Endothelial cell of umbilical vein (primary cell): Measurements from ENCODE around the gene TSTD2. TPM values are rescaled to one million over a fixed set of nuclear protein-coding genes. Genes with fewer than 3 reads are reported as not detected.

Experiments used
- BruUV-seq: library from RNA; stranded (reverse); fragments of 400-500 nt; replicated peaks from 2 replicates; lab custom pipeline; 2021; lab: Mats Ljungman, UMichigan
- CTCF ChIA-PET: fragments of 300-600, 350-600 bp; sonication (Branson Sonifier 250); formaldehyde crosslinking; loops from one replicate; lab custom pipeline; 2021; ENCODE audit warnings: antibody characterized with exemption, inconsistent platforms; lab: Charles Lee
- POLR2A ChIA-PET: fragments of 300-600, 350-600 bp; sonication (Branson Sonifier 250); formaldehyde crosslinking; loops from one replicate; lab custom pipeline; 2021; ENCODE audit warnings: antibody characterized with exemption, inconsistent platforms; lab: Charles Lee
- DNase-seq: peaks from one replicate; pipeline ENCODE4 v3.0.0-alpha.2; 2011; ENCODE audit warnings: low read depth, low spot score
- FAIRE-seq: peaks from 2 replicates; lab custom pipeline; 2011; peaks lifted over from hg19 to GRCh38; lab: Jason Lieb, UNC
- H2AFZ ChIP-seq: 2 replicates; pipeline ENCODE4 v1.6.0; 2012; ENCODE audit warnings: low read depth, low read length, control low read depth, inconsistent platforms
- H3K27ac ChIP-seq: 2 replicates; pipeline ENCODE4 v1.5.1; 2011; ENCODE audit warnings: low read depth, mild to moderate bottlenecking, control low read depth, low read length, moderate library complexity; ENCODE audit not compliant: insufficient read depth
- H3K27me3 ChIP-seq, 2 experiments: 2 replicates each; pipeline versions ENCODE4 v1.6.0 to v1.6.1; 2011; ENCODE audit warnings: low read length in 2 of 2, mixed read lengths in 1 of 2; ENCODE audit not compliant: control insufficient read depth in 2 of 2, insufficient read depth in 2 of 2
- H3K36me3 ChIP-seq, 2 experiments: 2 replicates in 1 of 2; 3 replicates in 1 of 2; pipeline ENCODE4 v1.5.1; 2011; ENCODE audit warnings: low read length in 2 of 2, mild to moderate bottlenecking in 1 of 2, moderate library complexity in 1 of 2; ENCODE audit not compliant: control insufficient read depth in 2 of 2, insufficient read depth in 2 of 2; ENCODE audit errors: extremely low read depth in 1 of 2
- H3K4me1 ChIP-seq: 3 replicates; pipeline ENCODE4 v1.5.1; 2011; ENCODE audit warnings: mild to moderate bottlenecking, low read length; ENCODE audit not compliant: control insufficient read depth, insufficient read depth; ENCODE audit errors: extremely low read depth
- H3K4me2 ChIP-seq: 2 replicates; pipeline ENCODE4 v1.6.1; 2011; ENCODE audit warnings: low read length, control low read depth, mixed read lengths; ENCODE audit not compliant: insufficient read depth
- H3K4me3 ChIP-seq, 3 experiments: fragments of 200-600 bp in 1 of 3; sonication (generic), shearing (Covaris generic) in 1 of 3; replicated peaks in 1 of 3; 2 replicates each; pipeline ENCODE4 v1.5.1; 2011 to 2016; ENCODE audit warnings: control low read depth in 3 of 3, low read length in 3 of 3, mild to moderate bottlenecking in 2 of 3, inconsistent platforms in 1 of 3, low read depth in 1 of 3, moderate library complexity in 1 of 3; ENCODE audit not compliant: insufficient read depth in 1 of 3
- H3K79me2 ChIP-seq: 2 replicates; pipeline ENCODE4 v1.6.0; 2012; ENCODE audit warnings: low read length, inconsistent platforms; ENCODE audit not compliant: control insufficient read depth, insufficient read depth
- H3K9ac ChIP-seq: replicated peaks from 2 replicates; pipeline ENCODE3; 2011; ENCODE audit warnings: low read length, control low read depth; ENCODE audit not compliant: insufficient read depth; ENCODE audit errors: extremely low read depth
- H3K9me1 ChIP-seq: replicated peaks from 3 replicates; pipeline ENCODE4 v1.6.0; 2011; ENCODE audit warnings: mild to moderate bottlenecking, low read length; ENCODE audit not compliant: control insufficient read depth, insufficient read depth; ENCODE audit errors: extremely low read depth
- H3K9me3 ChIP-seq: replicated peaks from 2 replicates; pipeline ENCODE4 v1.5.1; 2012; ENCODE audit warnings: low read length, inconsistent platforms; ENCODE audit not compliant: control insufficient read depth, insufficient read depth
- H4K20me1 ChIP-seq: replicated peaks from 2 replicates; pipeline ENCODE3; 2011; ENCODE audit warnings: mild to moderate bottlenecking, low read length; ENCODE audit not compliant: control insufficient read depth, insufficient read depth; ENCODE audit errors: extremely low read depth
- CTCF ChIP-seq, 2 donors: IDR thresholded peaks; 1 replicate in 1 of 2; 2 replicates in 1 of 2; pipeline ENCODE4 v1.5.1; 2011; ENCODE audit warnings: low read length in 2 of 2, mild to moderate bottlenecking in 2 of 2, moderate library complexity in 2 of 2, control low read depth in 1 of 2, inconsistent platforms in 1 of 2, low read depth in 1 of 2; ENCODE audit not compliant: insufficient read depth in 1 of 2; ENCODE audit errors: extremely low read depth in 1 of 2
- EZH2 ChIP-seq: IDR thresholded peaks from 2 replicates; pipeline ENCODE4 v1.6.1; 2012; ENCODE audit warnings: borderline replicate concordance, low read depth, mild to moderate bottlenecking, moderate library complexity, low read length, inconsistent platforms; ENCODE audit not compliant: severe bottlenecking
- FOS ChIP-seq: IDR thresholded peaks from 2 replicates; pipeline ENCODE4 v1.6.1; 2011; ENCODE audit warnings: mild to moderate bottlenecking, low read length, moderate library complexity, borderline replicate concordance; ENCODE audit not compliant: insufficient read depth
- GATA2 ChIP-seq: IDR thresholded peaks from 2 replicates; pipeline ENCODE4 v1.7.0; 2011; ENCODE audit warnings: low read depth, mild to moderate bottlenecking, moderate library complexity, mixed read lengths, low read length; ENCODE audit not compliant: insufficient read length, insufficient read depth
- JUN ChIP-seq: IDR thresholded peaks from 2 replicates; pipeline ENCODE4 v1.6.1; 2011; ENCODE audit warnings: borderline replicate concordance, low read depth; ENCODE audit not compliant: insufficient read length, insufficient read depth
- MAX ChIP-seq: IDR thresholded peaks from 2 replicates; pipeline ENCODE4 v1.6.1; 2011; ENCODE audit not compliant: insufficient read depth, insufficient read length
- MYC ChIP-seq: IDR thresholded peaks from one replicate; pipeline ENCODE4 v1.6.1; 2011; ENCODE audit warnings: mild to moderate bottlenecking, low read depth, low read length
- POLR2A ChIP-seq: IDR thresholded peaks from 2 replicates; pipeline ENCODE4 v1.6.1; 2012; ENCODE audit warnings: low read depth, mild to moderate bottlenecking, control low read depth, low read length
- POLR2AphosphoS5 ChIP-seq: IDR thresholded peaks from 2 replicates; pipeline ENCODE4 v1.6.1; 2012; ENCODE audit warnings: low read depth, mild to moderate bottlenecking, control low read depth, low read length, moderate library complexity; ENCODE audit not compliant: insufficient read depth
- dilution Hi-C: fragments of 300-500 bp; cut with MboI; formaldehyde crosslinking; loops from one replicate; pipeline ENCODE4 v1.15.0; 2019; ENCODE audit warnings: low sequenced_read_pairs; ENCODE audit not compliant: extremely low pct_ligation_motif_present
- intact Hi-C: fragments of 100-400 bp; cut with micrococcal nuclease; formaldehyde crosslinking; loops from one replicate; pipeline ENCODE4 v1.10.0; 2022
- polyA plus RNA-seq, 4 experiments: library from polyadenylated mRNA; depleted of rRNA in 3 of 4; stranded (reverse) in 3 of 4; unstranded in 1 of 4; fragments of >200 nt; gene quantifications; 2 replicates each; pipeline versions ENCODE4 v1.2.1 to v1.2.3, GENCODE V29; 2011 to 2012; ENCODE audit warnings: missing spikeins in 1 of 4
- total RNA-seq: library from RNA; stranded (reverse); gene quantifications from 2 replicates; pipeline ENCODE4 v1.2.3, GENCODE V29; 2021

The TSTD2 gene
- total and polyA plus RNA-seq, 2 donors (not counting 3 experiments of a cell fraction or from before 2014, with no cell fraction given): 13.7 to 15.9 TPM

- CTCF ChIA-PET: no interaction called here
- DNase-seq (no peak), FAIRE-seq (no peak)
- no peak overlapping the region for H3K4me2 ChIP-seq
- POLR2A ChIA-PET: no interaction called here
- no peak overlapping the region for H3K9ac ChIP-seq
- H4K20me1 ChIP-seq: no peaks in the 10 kb centered on the region
- no peak overlapping the region for H3K4me3 ChIP-seq
- TF ChIP-seq MAX (no peak), JUN (no peak), MYC (no peak), EZH2 (no peak), POLR2AphosphoS5 (no peak), CTCF (IDR thresholded peaks at IDR 0.05; ENCODE audit: extremely low read depth in 1 of 2, insufficient read depth in 1 of 2, low read depth in 1 of 2, low read length in 2 of 2) (no peak), POLR2A (no peak), GATA2 (no peak), FOS (no peak)
- no peaks in the 10 kb centered on the region for H3K36me3 ChIP-seq
- H3K9me1 ChIP-seq: no peaks in the 10 kb centered on the region
- H2AFZ ChIP-seq: no peak overlapping the region
- dilution Hi-C loops: no loop called here
- no peak overlapping the region for H3K27ac ChIP-seq
- intact Hi-C loops: no loop called here
- BruUV-seq: no TSS peak
- peaks cover 8 to 34% of the 10 kb centered on the region in 2 experiments for H3K27me3 ChIP-seq
- H3K79me2 ChIP-seq: no peaks in the 10 kb centered on the region
- H3K9me3 ChIP-seq: no peaks in the 10 kb centered on the region
- H3K4me1 ChIP-seq: peaks cover 4% of the 10 kb centered on the region
These were observed 80.0 kb downstream of the TSTD2 start for GRCh38 chr9:97553141-97553540.
